HAP-1 (cell line): Measurements from ENCODE around the gene UGT8.
A peak's percentile ranks its signal among the peaks of the same experiment; 100 is the strongest.
"Not testable (repeated sequence)": the region's sequence is repeated elsewhere in the genome, so short reads cannot be mapped to it uniquely, and the experiment has no call there.

Source experiments
- DNase-seq, 2 experiments: peaks; one replicate each; pipeline ENCODE4 v3.0.0-alpha.2; 2016 to 2020; ENCODE audit warnings: low spot score in 2 of 2
- H3K27me3 ChIP-seq: fragments of 250-450 bp; sonication (Bioruptor Pico); 2 replicates; pipeline ENCODE4 v1.5.1; 2020; ENCODE audit warnings: low read depth, mild to moderate bottlenecking, moderate library complexity
- H3K36me3 ChIP-seq: fragments of 250-450 bp; sonication (Bioruptor Pico); replicated peaks from 2 replicates; pipeline ENCODE4 v1.5.1; 2020; ENCODE audit warnings: mild to moderate bottlenecking
- H3K4me1 ChIP-seq: fragments of 250-450 bp; sonication (Bioruptor Pico); 2 replicates; pipeline ENCODE4 v1.5.1; 2020; ENCODE audit warnings: mild to moderate bottlenecking
- H3K4me3 ChIP-seq: fragments of 250-450 bp; sonication (Bioruptor Pico); 2 replicates; pipeline ENCODE4 v1.5.1; 2020; ENCODE audit warnings: mild to moderate bottlenecking, moderate library complexity
- H3K9me3 ChIP-seq: fragments of 250-450 bp; sonication (Bioruptor Pico); 2 replicates; pipeline ENCODE4 v1.5.1; 2020; ENCODE audit warnings: mild to moderate bottlenecking, moderate library complexity
- in situ Hi-C: fragments of 300-500 bp; cut with MboI; formaldehyde crosslinking; loops from 3 replicates; pipeline ENCODE4 v1.14.3; 2020; ENCODE audit warnings: low sequenced_read_pairs, inconsistent platforms, mixed read lengths

UGT8 gene

DNA sequence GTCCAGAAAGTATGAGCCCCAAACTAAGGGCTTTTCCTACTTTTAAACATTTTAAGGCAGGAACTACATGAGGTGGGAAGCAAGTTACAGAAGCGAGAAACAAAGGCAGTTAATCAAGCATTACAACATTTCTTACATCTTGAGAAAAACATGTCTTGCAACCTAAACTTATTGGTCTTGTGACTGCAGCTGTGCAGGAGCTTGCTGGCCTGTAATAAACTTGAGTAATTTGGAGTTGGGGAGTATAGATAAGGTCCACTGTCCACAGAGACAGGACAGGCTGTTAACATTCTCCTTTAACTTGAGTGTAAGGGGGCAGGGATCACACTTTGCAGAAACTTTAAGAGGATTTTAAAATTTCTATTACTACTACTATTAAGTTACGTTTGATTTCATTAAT, 2.7 kb upstream of the UGT8 start:
- no peak overlapping the region for H3K4me3 ChIP-seq
- no peak for DNase-seq
- no peaks in the 10 kb centered on the region; the same call in 1 of the 2 replicates for H3K9me3 ChIP-seq
- in situ Hi-C loops: no loop called here
- H3K36me3 ChIP-seq: no peaks in the 10 kb centered on the region
- no peaks in the 10 kb centered on the region for H3K27me3 ChIP-seq
- H3K4me1 ChIP-seq: no peaks in the 10 kb centered on the region

DNA sequence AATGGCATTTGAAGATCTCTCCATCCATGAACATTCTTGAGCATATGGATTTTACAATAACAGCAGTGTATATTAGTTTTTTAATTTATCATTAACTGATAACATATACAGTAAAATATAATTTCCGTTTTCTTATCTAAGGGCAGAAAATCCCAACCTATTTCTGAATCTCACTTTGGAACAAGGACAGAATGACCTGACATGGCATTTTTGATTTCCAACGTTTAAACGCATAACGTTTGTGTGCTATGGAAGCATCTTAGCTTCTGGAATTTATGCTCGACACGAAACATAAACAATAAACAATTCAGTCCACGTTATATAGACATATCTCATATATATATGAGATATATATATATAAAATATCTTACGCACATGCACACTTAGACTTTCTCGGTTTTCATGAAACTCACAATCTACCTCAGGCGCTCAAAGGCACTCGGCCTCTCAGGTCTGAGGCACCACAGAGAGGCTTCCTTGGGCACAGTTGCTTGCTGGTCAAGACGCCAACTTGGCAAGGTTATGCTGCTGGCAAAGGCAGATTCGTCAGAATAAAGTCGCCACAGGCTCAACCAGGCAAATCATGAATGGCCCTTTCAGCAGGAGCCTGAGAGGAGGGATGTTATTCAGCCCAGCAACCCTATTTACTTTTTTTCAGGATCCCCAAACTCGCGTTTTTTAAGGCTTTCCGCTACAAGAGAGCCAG, 1.0 kb upstream of the UGT8 start:
- DNase-seq: no peak
- Histone ChIP-seq H3K36me3 (no peaks in the 10 kb centered on the region), H3K4me3 (no peak overlapping the region), H3K4me1 (no peaks in the 10 kb centered on the region), H3K9me3 (no peaks in the 10 kb centered on the region), H3K27me3 (no peaks in the 10 kb centered on the region)
- in situ Hi-C loops: no loop called here

DNA sequence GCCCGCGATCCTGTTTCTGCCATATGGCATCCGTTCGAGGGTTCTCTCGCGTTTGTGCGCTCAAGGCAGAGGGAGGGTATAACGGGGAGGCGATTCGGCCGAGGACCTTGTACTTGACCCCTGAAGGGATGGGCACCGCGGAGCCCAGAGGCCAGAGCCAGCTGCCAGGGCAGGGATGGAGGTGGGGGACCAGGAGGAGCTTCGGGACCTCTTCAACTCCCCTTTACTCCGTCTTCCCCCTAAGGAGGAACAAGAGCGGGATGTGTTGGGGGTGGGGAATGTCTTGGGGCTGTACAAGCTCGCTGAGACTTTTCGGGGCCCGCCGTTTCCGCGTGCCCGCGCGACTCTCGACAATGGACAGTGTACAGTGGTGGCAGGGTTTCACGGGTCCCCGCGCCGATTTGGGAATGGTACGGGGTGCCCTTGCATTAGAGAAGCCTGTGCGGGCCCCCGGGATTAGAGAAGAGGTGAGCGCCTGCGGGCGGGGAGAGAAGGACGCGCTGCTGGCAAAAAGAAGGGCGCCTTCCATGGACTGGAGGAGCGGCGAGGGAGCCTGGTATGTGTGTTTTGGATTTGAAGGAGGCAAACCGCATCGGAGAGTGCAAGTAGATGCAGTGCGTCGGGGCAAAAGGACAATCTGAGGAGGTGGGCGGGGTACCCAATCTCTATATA, 760 bp downstream of the UGT8 start:
- Histone ChIP-seq H3K4me3 (no peak overlapping the region), H3K4me1 (no peaks in the 10 kb centered on the region), H3K9me3 (no peaks in the 10 kb centered on the region), H3K36me3 (no peaks in the 10 kb centered on the region), H3K27me3 (no peaks in the 10 kb centered on the region)
- DNase-seq: no peak
- in situ Hi-C loops: no loop called here

DNA sequence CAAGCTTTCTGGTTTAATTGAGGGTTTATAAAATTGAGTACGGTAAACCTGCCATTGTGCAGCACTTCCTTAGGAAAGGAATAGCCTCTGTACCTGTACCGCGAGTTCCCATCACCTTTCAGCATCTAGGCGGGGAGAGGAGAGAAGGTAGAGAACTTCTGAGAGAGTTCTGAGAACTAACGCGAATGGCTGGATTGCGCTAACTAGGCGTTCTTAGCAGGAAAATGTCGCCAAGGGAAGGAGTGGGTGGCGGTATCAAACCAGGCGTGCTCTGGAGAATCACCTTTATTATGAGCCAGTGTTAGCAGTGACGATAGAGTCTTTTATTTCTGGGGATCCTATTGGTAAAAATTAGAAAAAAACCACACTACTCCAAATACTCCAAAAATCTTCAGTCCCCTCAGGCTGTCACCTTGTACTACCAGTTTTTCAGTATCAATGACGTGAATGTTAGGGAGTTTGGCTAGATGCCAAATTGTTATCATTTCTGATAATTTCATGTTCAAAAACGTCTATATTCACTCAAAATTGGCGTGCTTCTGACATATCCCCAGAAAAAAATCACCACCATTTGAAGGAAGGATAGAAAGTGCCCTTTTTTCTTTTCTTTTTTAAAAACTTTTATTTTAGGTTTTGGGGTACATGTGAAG, 1.4 kb downstream of the UGT8 start:
- Histone ChIP-seq H3K27me3 (no peaks in the 10 kb centered on the region), H3K4me1 (no peaks in the 10 kb centered on the region), H3K4me3 (no peak overlapping the region), H3K36me3 (no peaks in the 10 kb centered on the region), H3K9me3 (no peaks in the 10 kb centered on the region)
- in situ Hi-C loops: no loop called here
- DNase-seq: no peak

DNA sequence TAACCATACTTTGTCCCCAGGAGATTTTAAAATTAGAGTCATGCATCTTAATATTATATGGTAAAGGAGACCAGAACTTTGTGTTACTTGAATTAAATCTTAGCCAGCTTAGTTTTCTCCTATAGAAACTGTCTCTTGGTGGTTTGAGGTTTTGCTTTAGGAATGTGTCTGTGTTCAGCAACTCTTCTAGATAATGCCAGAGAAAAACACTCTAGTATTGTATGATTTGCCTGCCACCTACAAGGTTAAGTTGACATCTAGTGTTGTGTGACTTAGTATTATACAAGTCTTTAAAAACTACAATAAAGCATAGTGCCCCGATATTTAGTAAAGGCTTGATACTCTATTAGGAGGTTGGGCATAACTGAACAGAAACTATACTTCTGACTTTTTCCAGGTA, 2.1 kb downstream of the UGT8 start:
- H3K27me3 ChIP-seq: no peaks in the 10 kb centered on the region
- H3K4me1 ChIP-seq: no peaks in the 10 kb centered on the region
- H3K4me3 ChIP-seq: no peak overlapping the region
- DNase-seq: no peak
- no peaks in the 10 kb centered on the region for H3K36me3 ChIP-seq
- in situ Hi-C loops: no loop called here
- H3K9me3 ChIP-seq: no peaks in the 10 kb centered on the region

DNA sequence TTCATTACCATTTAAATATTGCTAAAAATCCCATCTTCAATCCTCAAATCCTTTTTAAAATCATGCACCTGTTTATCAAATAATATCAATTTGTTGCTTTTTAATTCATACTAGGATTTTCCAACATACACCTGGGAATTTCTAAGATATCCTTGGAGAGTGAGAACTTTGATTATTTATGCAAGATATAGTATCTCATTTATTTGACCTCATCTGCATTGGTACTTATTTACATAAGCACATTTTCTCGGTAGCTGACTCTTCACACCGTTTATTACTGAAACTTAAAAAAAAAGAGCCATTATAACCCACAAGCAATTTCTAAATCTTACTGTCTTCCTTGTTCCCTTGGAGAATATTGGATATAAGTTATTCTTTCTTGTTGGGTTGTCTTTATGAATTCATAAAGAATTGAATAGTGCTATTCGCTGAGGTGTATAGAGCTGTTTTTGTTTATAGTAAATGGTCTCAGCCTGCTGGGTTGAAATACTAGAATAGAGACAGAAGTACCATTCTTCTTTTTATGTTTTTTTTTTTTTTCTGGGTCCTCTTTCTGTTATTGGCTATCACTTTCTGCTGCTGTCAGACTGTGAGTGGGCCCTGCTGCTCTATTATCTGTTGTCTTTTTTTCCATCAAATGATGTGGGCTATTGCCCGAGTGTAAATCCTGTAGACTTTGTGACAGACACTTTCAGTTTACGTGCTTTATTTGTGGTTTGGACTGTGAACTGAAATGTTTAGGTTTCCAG, 2.9 kb downstream of the UGT8 start:
- in situ Hi-C loops: no loop called here
- no peaks in the 10 kb centered on the region for H3K27me3 ChIP-seq
- H3K4me3 ChIP-seq: no peak overlapping the region
- no peaks in the 10 kb centered on the region for H3K36me3 ChIP-seq
- H3K4me1 ChIP-seq: no peaks in the 10 kb centered on the region
- DNase-seq: no peak
- H3K9me3 ChIP-seq: no peaks in the 10 kb centered on the region

DNA sequence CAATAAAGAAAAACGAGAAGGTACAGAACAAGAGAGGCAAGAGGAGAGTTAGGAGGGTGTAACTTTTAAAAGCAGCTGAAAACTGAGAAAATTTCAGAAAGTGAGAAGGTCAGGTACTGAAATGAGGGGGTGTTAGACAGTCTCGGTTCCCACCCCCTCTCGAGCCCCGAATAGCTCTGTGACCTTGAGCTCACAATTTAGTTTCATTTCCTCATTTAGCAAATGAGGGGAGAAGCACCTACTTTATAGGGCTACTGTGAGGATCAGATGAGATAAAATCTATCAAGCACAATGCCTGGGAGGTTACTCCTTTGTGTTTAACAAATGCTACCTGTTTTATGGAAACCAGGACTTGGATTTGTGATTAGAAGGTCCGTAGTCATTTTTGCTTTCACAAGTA, 4.9 kb downstream of the UGT8 start:
- in situ Hi-C loops: no loop called here
- no peaks in the 10 kb centered on the region for H3K36me3 ChIP-seq
- DNase-seq: peak in 1 of 2 experiments; percentile 9
- H3K4me3 ChIP-seq: no peak overlapping the region
- no peaks in the 10 kb centered on the region for H3K4me1 ChIP-seq
- H3K27me3 ChIP-seq: no peaks in the 10 kb centered on the region
- no peaks in the 10 kb centered on the region for H3K9me3 ChIP-seq

DNA sequence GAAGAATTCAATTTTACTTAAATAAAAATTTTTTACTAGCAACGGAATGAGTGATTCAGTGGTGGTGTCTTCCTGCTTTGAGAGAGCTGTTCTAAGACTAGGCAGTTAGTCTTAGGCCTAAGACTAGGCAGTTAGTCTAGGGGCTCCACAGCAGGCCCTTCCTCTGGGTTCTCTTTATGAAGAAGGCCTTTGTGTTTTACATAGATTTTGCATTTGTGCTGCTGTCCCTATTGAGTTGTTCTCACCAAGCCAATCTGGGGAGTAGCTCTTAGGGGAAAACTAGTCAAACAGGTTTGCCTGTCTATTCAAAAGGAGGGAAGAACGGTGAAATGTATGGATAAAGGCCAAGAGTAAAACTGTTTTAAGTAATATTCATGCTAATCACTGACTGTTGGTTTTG, 7.6 kb downstream of the UGT8 start:
- H3K4me3 ChIP-seq: no peak overlapping the region
- no peaks in the 10 kb centered on the region for H3K4me1 ChIP-seq
- H3K36me3 ChIP-seq: no peaks in the 10 kb centered on the region
- no peak for DNase-seq
- no peaks in the 10 kb centered on the region for H3K9me3 ChIP-seq
- in situ Hi-C loops: no loop called here
- no peaks in the 10 kb centered on the region for H3K27me3 ChIP-seq

DNA sequence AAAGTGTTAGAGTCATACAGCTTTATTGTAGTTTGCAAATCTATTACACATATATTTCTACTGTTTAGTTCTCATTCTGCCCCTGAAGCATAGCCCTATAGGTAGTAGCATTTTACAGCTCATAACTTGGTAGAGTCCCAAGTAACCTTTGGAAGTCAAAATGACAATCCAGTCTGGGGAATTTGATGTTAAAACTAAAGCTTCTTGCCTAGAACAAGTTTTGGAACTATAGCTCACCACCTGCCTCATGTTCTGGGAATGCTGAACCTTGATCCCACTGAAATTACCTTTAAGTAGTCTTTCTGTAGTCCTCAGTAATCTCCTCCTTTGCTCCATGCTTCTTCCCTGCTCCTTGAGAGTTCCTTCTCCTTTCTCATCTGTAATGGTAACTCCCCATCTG, 8.4 kb downstream of the UGT8 start:
- H3K9me3 ChIP-seq: no peaks in the 10 kb centered on the region
- no peaks in the 10 kb centered on the region for H3K27me3 ChIP-seq
- in situ Hi-C loops: no loop called here

DNA sequence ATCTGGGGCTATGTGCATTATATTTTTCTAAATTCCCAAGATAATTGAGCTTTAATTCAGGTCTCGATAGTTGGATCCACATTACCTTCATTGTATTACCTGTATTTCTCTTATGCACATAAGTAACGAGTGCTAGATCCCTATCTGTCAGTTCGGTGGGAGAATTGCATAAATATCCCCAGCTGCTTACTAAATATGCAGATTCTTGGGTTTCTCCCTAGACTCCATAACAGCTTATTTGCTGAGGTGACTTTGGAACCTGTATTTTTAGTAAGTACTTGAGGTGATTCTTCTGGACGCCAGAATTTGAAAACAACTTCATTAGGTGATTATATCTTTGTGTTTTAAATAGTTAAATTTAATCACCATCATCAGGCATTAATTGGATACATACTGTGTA, 15.0 kb downstream of the UGT8 start:
- Histone ChIP-seq H3K4me3 (no peak overlapping the region), H3K9me3 (no peaks in the 10 kb centered on the region), H3K27me3 (no peaks in the 10 kb centered on the region), H3K4me1 (no peaks in the 10 kb centered on the region), H3K36me3 (no peaks in the 10 kb centered on the region)
- in situ Hi-C loops: no loop called here
- no peak for DNase-seq

More for the DNA sequence above, 8.4 kb downstream of the UGT8 start:
- DNase-seq: no peak
- no peaks in the 10 kb centered on the region for H3K4me1 ChIP-seq
- H3K36me3 ChIP-seq: no peaks in the 10 kb centered on the region
- no peak overlapping the region for H3K4me3 ChIP-seq

DNA sequence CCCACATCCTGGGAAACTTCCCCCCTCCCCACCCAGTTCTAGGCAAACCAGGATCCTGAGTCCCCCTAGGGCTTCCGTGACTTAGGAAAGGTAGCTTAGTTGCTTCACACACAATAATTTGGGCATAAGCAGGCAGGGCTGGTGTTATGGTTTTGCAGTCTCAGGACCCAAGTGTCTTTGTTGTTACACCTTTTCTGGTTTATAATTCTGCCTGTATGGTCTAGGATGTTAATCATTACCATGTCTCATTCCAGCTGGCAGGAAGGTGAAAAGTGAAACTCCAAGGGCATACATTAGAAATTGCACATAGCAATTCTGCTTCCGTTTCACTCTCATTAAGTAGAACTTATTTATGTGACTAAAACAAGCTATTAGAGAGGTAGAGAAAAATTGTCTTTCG, 16.8 kb downstream of the UGT8 start:
- Histone ChIP-seq H3K4me3 (no peak overlapping the region), H3K4me1 (no peaks in the 10 kb centered on the region), H3K27me3 (no peaks in the 10 kb centered on the region), H3K9me3 (no peaks in the 10 kb centered on the region), H3K36me3 (no peaks in the 10 kb centered on the region)
- no peak for DNase-seq
- in situ Hi-C loops: no loop called here

DNA sequence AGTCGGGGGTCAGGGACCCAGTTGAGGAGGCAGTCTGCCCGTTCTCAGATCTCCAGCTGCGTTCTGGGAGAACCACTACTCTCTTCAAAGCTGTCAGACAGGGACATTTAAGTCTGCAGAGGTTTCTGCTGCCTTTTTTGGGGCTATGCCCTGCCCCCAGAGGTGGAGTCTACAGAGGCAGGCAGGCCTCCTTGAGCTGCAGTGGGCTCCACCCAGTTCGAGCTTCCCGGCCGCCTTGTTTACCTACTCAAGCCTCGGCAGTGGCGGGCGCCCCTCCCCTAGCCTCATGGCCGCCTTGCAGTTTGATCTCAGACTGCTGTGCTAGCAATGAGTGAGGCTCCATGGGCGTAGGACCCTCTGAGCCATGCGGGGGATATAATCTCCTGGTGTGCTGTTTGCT, 17.4 kb downstream of the UGT8 start:
- H3K4me1 ChIP-seq, H3K4me3 ChIP-seq, DNase-seq, H3K9me3 ChIP-seq, H3K27me3 ChIP-seq, H3K36me3 ChIP-seq, in situ Hi-C loops: not testable (repeated sequence)

DNA sequence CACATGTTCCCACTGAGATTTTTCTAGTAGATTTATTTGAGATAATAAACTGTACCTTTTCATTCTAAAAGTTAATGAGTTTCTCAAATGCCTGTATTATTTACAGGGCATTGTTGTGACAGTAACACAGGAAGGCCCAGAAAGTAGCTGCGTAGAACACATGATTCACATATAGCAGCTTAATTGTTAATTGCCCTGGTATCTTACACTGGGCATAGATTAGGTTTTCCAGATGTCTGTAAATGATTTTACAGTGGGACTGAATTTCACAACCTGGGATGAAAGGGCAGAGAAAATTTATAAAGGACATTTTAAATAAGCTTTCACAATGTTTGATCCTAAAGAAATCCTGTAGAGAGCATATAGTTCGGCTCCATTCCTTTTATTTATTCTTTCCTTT, 27.6 kb downstream of the UGT8 start:
- no peak for DNase-seq
- in situ Hi-C loops: no loop called here
- Histone ChIP-seq H3K36me3 (no peaks in the 10 kb centered on the region), H3K9me3 (no peaks in the 10 kb centered on the region), H3K4me3 (no peak overlapping the region), H3K4me1 (no peaks in the 10 kb centered on the region), H3K27me3 (no peaks in the 10 kb centered on the region)
